T1000 (cell line): ENCODE measurements around the gene MOB3B.

Experiments used
- DNase-seq: peaks from one replicate; lab custom pipeline; 2025; ENCODE audit warnings: mixed read lengths; lab: John Stamatoyannopoulos, UW

The MOB3B gene

GRCh38 chr9:27388150-27388549 is 141.5 kb downstream of the MOB3B start:
- DNase-seq: no peak

GRCh38 chr9:27387722-27388121 is 141.9 kb downstream of the MOB3B start:
- no peak for DNase-seq

- DNase-seq: no peak
Observed at GRCh38 chr9:27386571-27387091, 143.0 kb downstream of the MOB3B start.

- DNase-seq: no peak
Observed at GRCh38 chr9:27385606-27386322, 143.8 kb downstream of the MOB3B start.

- DNase-seq: no peak
Observed at GRCh38 chr9:27384262-27385014, 145.2 kb downstream of the MOB3B start.

- DNase-seq: no peak
Observed at GRCh38 chr9:27383524-27383923, 146.1 kb downstream of the MOB3B start.

GRCh38 chr9:27382975-27383374 is 146.6 kb downstream of the MOB3B start:
- no peak for DNase-seq

GRCh38 chr9:27382308-27382707 is 147.3 kb downstream of the MOB3B start:
- no peak for DNase-seq

GRCh38 chr9:27379311-27380251 is 150.0 kb downstream of the MOB3B start:
- DNase-seq: no peak

GRCh38 chr9:27377811-27378456 is 151.7 kb downstream of the MOB3B start:
- DNase-seq: no peak

GRCh38 chr9:27377147-27377807 is 152.3 kb downstream of the MOB3B start:
- no peak for DNase-seq

- DNase-seq: no peak
Observed at GRCh38 chr9:27373851-27374250, 155.8 kb downstream of the MOB3B start.

- no peak for DNase-seq
Observed at GRCh38 chr9:27372615-27373014, 157.0 kb downstream of the MOB3B start.

GRCh38 chr9:27371382-27371781 is 158.2 kb downstream of the MOB3B start:
- DNase-seq: no peak

- no peak for DNase-seq
Observed at GRCh38 chr9:27369591-27369990, 160.0 kb downstream of the MOB3B start.

GRCh38 chr9:27368316-27368985 is 161.2 kb downstream of the MOB3B start:
- no peak for DNase-seq

GRCh38 chr9:27367921-27368315 is 161.7 kb downstream of the MOB3B start:
- no peak for DNase-seq

GRCh38 chr9:27367175-27367798 is 162.3 kb downstream of the MOB3B start:
- DNase-seq: no peak

GRCh38 chr9:27365707-27366376 is 163.8 kb downstream of the MOB3B start:
- no peak for DNase-seq
